HG03457 (cell line): ENCODE measurements around the gene SEC24D.

Experiments
- ATAC-seq: cut with Tn5 transposase; IDR thresholded peaks from one replicate; pipeline ENCODE4 v1.9.1; 2021; ENCODE audit warnings: moderate number of reproducible peaks; ENCODE audit not compliant: unreplicated experiment

The SEC24D gene

GRCh38 chr4:118754890-118755289 is 81.0 kb downstream of the SEC24D start:
- ATAC-seq: no peak

- ATAC-seq: no peak
Measured at GRCh38 chr4:118753685-118754084, 82.2 kb downstream of the SEC24D start.

GRCh38 chr4:118753096-118753495 is 82.8 kb downstream of the SEC24D start:
- no peak for ATAC-seq

DNA sequence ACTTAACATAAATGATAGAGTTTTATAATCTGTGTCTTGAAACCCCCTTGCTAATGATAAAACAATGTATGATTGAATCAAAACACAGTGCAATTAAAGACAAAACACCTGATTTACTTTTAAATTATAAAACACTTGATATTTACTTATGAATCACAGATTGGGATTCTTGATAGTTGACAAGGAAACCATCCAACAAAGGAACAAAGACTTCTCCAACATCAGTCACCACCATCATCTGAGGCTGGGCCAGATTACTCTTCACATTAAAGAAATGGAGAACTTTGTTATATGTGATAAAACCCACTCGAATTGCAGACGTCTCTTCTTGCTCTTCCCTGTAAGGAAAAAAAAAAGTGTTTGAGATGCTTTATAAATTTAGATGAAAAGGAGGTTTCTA is 83.4 kb downstream of the SEC24D start:
- no peak for ATAC-seq

DNA sequence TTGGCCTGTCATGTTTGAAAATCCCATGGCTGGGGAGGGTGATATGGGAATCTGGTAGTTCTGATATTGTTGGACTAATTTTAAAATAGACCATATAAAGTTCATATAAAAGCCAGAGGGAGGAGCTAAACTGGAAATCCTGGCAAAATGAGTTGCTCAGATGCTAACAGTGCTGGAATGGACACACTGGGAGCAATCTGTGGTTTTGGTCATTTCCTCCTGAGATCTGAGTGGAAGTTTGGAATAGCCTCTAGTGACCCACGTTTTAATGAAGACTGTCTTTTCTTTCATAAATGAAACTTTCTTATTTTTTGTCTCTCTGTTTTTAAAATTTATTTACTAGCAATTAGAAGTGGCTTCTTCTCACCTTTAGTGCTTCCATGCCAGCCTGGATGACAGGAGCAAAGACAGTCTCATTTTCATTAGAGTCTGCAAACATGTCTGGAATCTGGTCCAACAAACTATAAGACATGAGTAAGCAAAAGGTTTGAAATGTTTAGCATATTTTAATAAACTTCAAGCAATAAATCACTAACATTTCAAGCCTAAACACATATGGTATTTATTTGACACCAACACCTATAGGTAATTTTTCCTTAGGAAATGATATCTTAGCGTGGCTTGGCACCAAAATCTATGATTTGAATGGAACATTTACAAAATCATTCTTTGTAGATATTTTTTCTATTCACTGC is 84.2 kb downstream of the SEC24D start:
- ATAC-seq: no peak

DNA sequence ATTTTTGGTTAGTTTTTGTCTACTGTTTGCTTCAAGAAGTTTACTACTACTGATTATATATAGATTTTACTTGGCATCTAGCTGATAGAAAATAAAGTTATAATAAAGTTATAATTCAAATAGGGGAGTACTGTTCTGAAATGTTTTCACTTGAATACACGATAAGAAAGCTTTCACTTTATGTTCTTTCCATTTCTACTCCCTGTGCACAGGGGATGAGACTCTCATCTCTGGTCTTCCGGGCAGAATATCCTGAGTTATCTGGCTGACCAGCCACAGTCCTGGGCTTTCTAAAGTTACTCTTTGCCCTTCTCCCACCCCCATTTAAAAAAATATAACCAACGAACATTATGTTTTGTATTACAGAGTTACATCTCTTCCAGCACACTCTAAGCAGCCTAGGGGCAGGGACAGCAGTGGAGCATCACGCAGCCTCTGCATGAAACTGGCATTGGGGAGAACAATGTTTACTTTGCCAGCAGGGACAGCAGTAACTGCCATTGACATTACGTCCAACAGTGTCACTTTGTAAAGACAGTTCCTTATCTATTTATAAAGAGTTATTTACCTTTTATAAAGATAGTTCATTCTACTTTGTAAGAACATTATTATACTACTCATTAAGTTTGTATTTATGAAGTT is 86.5 kb downstream of the SEC24D start:
- ATAC-seq: no peak

GRCh38 chr4:118746251-118746919 is 89.5 kb downstream of the SEC24D start:
- no peak for ATAC-seq

DNA sequence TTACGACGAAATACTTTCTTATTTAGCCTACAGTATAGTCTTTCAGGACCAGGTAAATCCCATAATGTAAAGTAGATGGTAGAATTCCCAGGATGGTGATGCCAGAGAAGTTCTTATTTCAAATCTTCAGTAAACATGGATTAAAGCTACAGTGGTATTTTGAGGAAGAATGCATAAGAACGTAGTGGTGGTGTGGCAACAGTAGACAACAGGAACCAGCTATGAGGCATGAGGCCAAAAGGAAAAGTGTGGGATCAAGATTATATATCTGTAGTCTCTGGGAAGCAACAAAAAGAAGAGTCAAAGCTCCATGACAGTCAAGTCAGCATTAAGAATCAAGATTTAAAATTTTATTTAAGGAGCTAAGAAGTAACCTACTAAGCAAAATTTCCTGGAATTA is 90.6 kb downstream of the SEC24D start:
- ATAC-seq: no peak

DNA sequence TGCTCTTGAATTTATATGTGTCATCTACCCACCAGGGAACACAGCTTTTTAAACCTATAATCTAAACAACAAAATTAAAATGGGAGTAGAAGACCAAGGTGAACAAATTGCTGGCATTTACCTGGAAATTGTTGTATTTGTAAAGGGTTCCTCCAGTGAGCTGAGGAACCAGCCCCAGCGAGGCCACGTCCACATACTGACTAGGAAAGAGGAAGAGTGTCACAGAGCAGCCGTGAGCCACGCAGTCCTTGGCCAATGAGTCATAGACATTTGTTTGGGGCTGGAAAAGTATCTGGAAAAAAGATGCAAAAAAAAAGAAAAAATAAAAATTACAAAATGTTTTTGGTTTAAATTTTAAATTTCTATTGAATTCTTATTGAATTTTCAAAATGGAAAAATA is 92.1 kb downstream of the SEC24D start:
- no peak for ATAC-seq

DNA sequence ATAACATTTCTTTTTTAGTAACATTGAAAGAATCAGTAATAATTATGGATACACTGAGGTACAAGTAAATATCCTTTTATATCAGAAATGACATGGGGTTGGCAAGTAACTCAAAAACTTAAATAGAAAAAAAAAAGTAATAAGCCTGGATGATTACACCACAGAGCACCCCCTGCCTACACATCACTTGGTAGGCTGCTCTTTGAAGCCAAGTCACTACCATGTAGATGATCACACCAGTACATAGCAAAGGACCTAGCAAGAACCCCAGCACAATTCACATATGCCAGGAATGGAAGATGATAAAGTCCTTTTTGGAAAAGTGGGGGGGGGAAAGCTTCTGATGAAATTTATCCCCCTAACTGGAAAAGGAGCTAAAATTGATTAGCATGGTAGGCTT is 93.9 kb downstream of the SEC24D start:
- no peak for ATAC-seq

DNA sequence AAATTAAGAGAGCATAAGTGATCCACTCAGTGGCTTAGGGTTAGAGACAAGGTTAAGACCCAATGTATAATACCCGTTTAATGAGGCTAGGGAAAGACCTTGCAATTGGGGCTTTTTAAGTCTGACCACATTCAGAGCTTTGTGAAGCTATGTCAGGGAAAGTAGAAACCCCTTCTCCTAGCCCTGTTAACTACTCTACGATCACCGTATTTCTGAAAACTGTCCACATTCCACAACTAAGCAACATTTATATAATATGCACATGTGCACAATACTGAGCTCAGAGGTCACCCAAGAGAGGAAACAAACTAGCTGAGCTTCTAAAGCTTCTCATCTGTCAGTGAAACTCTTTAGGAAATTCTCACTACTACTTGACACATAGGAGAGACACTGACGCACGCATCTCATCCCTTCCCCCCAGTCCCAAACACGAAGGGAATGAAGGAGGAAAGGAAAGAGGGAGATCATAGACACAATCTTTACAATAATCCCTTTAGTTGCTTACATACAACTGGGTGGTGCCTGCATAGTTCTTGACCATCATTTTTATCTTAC is 94.5 kb downstream of the SEC24D start:
- ATAC-seq: no peak

DNA sequence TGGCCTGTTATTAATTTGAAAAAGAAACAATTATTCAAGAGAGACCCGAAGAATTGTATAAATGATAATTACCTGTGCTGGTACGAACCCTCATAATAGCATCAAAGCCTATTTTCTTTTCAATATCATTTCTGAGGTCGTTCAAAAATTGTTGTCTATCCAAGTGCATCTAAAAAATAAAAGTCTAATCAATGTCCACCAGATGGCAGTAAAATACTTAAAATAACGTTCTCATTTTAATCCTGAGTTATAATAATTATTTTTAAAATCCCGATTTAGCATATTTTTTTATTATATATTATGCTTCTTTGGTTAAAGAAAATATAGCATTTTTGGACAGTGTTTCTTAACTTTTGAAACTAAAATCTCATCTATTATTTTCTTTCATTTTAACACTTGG is 95.1 kb downstream of the SEC24D start:
- no peak for ATAC-seq

DNA sequence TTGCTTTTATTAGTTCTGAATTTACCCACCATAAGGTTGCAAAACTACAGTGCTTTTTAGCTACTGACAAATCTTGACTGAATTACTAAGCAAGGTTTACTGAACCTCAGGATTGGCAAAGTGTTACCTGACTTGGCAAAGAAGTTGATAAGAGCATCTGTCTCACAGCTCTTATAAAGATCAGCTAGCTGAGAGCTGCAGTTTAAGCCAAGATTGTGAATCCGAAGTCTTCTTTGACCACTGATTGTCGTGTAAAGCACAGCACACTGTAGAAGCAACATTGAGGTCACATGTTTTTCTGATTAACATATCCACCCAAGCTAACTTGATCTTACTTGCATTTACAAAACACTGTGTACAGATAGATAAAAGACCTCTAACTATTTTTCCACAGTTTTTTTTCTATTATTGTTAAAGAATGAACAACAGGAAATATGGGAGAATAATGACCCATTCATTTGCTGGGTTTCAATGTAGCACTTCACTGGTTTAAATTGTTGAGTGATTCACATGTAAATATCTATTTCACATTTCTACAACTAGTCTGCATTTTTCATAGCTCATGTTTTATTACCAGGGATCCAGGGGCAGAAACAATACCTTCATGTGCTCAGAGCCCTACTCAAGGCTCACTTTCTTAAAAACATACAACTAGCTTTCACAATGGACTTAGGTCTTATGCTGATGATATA is 96.8 kb downstream of the SEC24D start:
- no peak for ATAC-seq

GRCh38 chr4:118738090-118738489 is 97.8 kb downstream of the SEC24D start:
- no peak for ATAC-seq

GRCh38 chr4:118736900-118737299 is 99.0 kb downstream of the SEC24D start:
- ATAC-seq: no peak

DNA sequence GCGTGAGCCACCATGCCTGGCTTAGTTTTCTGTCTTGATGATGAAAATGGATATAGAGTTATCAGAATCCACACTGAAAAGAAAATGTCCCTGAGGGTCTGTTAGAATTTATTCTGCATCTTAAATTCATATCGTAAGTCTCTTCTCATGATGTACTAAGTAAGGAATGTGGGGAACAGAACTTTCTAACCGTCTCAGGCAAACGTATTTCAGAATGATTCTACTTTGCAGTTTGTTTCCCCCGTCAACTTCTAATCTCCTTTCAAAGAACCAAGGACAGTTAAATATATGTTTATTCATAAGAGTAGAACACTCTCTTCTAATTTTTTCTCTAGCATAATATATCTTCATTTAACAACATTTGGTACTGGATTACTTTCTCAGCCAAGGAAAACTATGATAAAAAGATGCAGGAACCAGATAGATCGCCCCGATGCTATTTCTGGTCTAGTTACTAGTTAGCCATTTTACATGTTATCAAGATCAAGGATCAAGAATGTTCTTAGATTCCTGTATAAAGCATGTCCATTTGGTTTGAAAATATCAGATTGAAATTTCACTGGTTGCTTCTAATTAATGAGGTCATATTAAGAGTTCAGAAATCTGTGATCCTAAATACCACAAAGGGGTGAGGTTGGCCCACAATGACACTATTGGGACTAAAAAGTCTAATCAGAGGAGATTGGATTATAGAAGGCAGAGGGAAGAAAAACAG is 101.3 kb downstream of the SEC24D start:
- ATAC-seq: no peak

GRCh38 chr4:118732591-118733330 is 103.2 kb downstream of the SEC24D start:
- no peak for ATAC-seq

GRCh38 chr4:118730683-118731082 is 105.2 kb downstream of the SEC24D start:
- no peak for ATAC-seq

DNA sequence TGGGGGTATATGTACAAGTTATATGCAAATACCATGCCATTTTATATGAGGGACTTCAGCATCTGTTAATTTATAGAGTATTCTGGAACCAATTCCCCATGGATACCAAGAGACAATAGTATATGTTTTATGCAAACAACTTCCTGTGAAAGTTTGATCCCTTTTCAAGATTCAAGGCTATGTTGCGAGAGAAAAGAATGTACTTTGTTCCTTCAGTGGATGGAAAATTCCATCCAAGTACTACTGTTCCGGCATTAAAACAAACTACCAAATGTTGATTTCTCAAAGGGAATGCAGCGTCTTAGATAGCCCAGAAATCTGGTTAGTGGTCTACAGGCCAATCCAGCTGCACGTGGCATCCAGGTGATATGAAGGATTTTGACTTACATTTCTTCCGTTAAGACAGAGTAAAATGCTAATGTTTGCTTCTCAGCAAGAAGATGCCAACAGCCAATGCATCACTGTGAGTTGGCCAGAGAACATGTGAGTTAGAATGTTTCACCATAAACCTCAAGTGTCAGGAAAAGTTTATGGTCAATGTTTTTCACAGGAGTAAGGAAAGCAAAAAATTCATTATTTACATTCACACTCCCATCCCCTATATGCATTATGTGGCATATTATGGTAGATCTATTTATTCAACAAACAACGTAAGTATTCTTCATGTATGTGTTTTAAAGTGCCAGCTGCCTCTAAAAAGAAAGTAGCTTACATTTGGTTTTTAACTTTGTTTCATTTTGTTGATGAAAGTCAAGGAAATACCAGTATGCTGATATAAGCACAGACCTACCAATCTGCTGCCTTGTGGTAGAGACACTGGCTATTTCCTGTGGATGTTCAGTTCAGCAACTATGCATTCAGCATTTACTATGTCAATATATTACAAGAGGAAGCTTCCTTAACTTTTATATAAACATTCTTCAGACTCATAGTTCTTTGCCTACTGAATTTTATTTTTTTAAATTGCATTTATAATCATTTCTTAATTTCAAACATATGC is 106.3 kb downstream of the SEC24D start:
- no peak for ATAC-seq
